HL-60/S4 (cell line): ENCODE measurements around the gene NTPCR.
"Not testable (repeated sequence)": the region's sequence is repeated elsewhere in the genome, so short reads cannot be mapped to it uniquely, and the experiment has no call there.

Source experiments
- in situ Hi-C: fragments of 300-500 bp; cut with MboI; formaldehyde crosslinking; loops from 2 replicates; pipeline ENCODE4 v1.14.3; 2022; ENCODE audit warnings: low sequenced_read_pairs

The NTPCR gene

GRCh38 chr1:232925421-232926220 is 24.8 kb upstream of the NTPCR start:
- in situ Hi-C loops, result no loop called here

GRCh38 chr1:232927166-232927565 is 23.2 kb upstream of the NTPCR start:
- in situ Hi-C loops, result not testable (repeated sequence)

DNA sequence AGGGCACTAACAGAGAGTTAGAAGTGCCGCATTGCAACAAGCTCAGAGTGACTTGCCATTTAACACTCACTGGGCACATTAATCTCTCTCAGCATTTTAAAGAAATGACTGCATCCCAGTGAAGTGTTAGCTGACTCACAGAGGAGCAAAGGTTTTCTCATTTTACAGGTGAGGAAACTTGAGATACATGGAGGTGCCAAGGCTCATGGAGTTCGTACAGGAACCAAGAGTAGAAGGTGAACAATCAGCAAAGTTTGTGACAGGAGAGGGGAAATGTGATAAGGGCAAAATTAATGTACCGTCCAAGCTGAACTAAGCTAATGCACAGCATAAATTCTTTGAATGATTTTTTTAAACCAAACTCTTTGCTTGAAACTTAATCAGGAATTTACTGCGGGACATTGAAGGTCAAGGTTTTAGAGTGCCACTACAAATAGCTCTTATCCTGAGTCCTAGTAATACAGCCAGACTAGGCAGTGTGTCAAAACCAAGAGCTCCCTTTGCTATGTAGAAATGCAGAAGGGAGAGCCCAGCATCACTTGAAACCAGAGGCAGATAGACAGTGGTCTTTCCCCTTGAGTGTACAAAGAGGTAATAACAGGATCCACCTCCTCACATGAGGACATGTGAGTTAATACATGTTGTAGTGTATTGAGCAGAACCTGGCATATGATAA is 22.4 kb upstream of the NTPCR start:
- in situ Hi-C loops, result no loop called here

DNA sequence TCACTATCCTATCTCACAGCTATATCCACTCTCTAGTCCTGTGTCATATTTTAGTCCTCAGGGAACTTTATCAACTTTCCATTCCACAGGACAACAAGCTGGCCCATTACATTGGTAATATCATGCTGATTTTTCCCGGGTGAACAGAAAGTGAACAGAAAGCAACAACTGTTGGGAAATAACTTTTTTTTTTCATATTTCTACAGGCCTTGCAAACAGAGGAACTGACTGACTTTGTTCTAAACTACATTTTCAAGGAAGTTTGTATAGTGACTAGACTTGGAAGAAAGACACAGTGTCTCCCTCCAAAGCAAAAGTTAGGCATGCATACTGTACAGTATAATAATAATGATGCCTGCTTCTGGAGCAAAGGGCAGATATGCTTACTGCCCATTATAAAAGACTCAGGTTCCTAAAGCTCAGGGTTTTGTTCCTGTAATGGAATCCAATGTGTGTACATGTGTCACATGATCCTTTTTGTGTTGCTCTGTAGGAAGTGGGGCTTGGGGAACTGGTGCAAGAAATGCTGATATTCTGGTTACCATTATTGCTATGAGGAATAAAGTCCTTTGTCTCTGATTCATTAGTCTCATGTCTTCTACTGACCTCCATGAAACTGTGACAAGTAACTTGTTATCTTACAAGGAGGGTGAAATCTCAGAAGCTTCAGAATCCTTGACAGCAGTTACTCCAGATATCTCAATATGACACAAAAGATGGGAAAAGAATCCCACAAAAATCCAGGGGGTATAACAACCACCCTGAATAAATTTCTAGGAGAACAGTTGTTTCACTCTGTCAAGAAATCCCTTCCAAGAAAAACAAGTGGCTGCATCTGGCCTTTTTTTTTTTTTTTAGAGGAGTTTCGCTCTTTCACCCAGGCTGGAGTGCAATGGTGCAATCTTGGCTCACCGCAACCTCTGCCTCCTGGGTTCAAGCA is 17.7 kb upstream of the NTPCR start:
- in situ Hi-C loops, result no loop called here

DNA sequence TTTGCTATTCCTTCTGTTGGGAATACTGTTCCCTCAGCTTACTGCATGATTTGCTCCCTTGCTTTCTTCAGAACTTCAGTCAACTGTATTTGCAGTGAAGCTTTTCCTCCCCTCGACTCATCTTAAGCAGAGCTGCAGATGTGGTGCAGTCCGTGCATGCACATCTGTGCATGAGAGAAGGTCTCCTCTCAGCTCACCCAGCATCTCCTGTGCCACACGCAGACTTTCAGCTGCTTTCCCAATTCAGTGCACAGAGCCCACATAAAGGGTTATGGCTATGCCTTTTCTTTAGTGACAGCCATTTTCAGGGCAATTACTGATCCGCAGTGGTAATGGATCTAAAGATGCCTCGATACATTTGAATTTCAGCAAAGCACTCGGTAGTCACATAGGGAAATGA is 13.5 kb upstream of the NTPCR start:
- in situ Hi-C loops, result no loop called here

DNA sequence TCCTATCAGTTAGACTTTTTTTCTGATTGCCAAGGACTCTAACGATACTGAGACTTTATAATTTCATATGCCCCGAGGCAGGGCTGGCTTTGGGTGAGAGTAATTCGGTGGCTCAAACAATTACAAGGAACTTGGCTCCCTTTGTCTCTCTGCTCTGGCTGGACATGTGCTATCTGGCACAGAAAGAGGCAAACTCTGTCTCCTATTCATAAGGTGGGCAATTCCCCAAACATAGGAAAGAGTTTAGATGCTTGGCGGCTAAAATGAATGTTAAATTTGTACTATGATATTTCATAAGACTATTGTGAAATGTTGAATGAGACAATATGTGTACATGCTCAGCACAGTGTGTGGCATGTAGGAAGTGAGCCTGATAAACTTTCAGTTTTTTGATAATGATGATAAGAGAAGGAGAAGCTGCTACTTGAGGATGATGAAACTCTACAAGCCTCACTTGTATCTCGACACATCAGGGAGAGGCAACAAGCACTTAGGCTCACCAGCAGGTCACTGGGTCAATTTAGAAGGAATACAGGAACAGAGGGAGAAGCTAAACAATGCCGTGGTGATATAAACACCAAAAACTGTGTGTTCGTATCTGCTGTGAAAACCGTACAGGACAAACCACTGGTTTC is 12.6 kb upstream of the NTPCR start:
- in situ Hi-C loops, result no loop called here

DNA sequence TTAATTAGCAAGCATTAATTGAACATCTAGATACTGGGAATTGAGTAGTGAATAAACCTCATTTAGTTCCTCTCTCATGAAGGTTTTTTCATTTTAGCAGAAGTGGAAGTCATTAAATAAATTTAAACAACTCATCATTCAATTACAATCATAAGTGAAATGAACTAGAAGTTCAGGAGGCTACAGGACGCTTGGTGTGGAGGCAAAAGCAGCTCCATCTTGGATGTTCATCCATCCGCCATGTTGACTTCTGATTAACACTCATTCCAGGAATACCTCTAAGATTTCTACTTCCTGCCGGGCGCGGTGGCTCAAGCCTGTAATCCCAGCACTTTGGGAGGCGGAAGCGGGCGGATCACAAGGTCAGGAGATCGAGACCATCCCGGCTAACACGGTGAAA is 11.5 kb upstream of the NTPCR start:
- in situ Hi-C loops, result no loop called here

DNA sequence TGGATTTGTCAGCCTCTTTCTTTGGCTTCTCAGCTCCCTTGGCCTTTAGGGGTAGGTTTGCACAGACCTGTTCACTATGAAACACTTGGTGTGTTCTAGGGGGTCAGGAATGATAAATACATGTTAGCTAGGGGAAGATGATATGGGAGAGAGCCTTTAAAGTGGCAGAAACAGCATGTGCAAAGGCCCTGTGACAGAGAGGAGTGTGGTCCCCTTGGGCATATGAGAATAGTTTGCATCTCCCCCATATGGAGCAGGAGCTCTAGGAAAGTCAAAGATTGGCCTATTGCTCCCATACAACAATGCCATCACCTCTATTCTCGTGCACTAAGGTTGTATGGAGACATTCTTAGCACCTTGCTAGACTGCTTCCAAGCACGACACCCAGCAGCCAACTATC is 10.7 kb upstream of the NTPCR start:
- in situ Hi-C loops, result no loop called here

DNA sequence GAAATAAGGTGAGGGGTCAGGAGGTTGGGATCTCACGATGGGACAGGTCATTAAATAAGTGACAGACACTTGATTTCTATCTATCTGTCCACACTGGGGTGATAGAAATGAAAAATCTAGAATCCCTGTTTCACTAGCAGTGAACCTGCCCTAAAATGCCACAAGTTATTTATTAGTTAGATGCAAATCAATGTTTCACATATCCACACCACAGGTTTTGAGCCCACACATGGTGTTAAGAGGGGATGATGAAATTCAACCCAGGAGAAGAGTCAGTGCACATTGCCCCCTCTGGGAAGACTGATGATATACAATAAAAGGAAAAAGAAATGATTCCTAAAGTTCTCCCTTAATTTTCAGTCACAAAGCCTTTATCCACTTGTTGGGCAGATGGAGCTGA is 10.1 kb upstream of the NTPCR start:
- in situ Hi-C loops, result no loop called here

DNA sequence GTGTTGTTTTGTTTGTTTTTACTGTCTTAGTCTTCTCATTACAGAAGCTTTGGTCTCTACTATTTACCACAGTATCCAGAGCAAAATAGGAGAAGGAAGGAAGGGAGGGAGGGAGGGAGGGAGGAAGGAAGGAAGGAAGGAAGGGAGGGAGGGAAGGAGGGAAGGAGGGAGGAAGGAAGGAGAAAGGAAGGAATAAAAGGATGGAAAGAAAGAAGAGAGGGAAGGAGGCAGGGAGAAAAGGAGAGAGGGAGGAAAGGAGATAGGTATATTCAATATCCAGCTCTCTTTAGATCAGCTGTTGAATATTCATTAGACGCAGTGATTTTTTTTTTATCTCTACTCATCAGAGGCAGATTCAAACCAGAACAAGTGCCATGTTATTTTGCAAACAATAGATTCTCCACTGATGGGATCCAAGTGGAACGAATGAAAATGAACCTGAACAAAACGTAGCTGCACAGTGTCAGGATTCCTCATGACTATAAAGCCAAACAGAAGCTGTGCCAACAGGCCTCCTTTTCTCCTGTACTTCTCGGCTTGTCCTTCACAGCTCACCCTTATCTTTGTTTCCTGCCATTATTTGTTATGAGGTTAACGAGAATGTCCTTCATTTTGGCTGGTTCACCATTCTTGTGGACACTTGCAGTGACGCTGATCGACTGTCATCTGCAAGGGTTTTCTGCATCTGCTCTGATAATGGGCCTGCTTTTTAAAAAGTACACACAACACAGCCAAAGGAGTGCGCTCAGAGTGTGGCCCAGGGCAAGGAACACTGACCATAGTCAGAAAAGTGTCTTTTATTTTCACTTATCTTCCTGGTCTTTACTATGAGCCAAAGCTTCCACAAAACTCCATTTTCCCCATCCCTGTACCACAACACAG is 7.8 kb upstream of the NTPCR start:
- in situ Hi-C loops, result no loop called here

GRCh38 chr1:232943679-232944252 is 6.6 kb upstream of the NTPCR start:
- in situ Hi-C loops, result no loop called here

- in situ Hi-C loops, result no loop called here
Measured at GRCh38 chr1:232944347-232944746, 6.1 kb upstream of the NTPCR start.

DNA sequence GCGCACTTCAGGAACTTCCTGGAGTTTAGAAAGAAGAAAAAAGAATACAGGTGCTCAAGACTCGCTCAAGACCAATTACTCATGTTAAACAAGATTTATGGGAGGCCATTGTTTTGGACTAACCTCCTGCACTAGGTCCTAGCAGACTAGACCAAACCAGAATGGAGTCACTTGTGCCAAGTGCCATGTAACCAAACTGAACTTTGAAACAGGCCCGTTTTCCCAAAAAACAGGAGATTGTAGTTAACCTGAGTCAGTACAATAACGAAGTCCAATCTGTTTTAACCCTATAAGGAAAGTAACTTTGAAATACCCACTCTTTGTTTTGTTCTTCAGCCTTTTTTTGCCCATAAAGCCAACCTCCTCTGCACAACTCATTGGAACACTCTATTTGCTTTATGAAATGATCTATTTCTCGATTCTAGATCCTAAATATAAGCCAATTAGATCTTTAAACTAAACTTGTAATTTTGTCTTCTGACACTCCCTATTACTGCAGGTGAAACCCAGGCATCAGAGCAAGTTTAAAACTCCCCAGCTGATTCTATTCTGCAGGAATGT is 695 bp upstream of the NTPCR start:
- in situ Hi-C loops, result no loop called here

DNA sequence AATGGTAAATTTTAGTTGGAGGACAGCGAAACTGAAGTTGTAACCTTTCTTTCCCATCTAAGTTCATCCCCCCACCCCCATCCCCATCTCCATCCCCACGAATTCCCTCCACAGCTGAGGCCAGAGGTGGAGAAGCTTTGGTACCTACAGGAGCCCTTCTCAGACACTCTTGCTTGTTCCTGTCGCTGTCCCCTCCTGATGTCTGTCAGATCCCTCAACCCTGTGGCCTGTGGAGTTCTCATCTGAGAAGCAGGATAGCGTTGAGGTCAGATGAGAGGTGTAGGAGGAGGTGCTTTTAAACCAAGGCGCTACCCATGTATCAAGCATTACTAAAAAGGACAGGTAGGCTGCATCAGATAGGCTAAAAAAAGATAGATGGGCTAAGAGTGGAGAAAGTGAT is 769 bp downstream of the NTPCR start:
- in situ Hi-C loops, result no loop called here

DNA sequence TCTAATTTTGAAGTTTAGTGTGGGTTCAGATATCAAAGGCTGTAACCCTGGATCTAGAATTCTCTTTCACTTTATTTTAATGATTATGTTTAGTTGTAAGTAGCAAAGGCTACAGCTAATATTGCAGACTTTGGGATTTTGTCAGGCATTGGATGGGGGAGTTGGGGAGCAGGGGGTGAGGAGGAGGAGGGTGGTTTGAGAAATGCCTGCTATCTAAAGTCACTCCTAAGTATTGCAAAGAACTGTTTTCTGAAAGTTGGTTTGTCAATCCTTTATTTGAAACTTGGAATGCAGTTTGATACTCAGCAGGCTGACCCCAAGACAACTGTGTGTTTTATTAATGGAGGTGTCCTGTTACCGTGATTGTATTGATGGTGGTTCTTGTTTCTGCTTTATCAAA is 1.2 kb downstream of the NTPCR start:
- in situ Hi-C loops, result no loop called here

GRCh38 chr1:232952514-232953499 is 2.4 kb downstream of the NTPCR start:
- in situ Hi-C loops, result no loop called here

DNA sequence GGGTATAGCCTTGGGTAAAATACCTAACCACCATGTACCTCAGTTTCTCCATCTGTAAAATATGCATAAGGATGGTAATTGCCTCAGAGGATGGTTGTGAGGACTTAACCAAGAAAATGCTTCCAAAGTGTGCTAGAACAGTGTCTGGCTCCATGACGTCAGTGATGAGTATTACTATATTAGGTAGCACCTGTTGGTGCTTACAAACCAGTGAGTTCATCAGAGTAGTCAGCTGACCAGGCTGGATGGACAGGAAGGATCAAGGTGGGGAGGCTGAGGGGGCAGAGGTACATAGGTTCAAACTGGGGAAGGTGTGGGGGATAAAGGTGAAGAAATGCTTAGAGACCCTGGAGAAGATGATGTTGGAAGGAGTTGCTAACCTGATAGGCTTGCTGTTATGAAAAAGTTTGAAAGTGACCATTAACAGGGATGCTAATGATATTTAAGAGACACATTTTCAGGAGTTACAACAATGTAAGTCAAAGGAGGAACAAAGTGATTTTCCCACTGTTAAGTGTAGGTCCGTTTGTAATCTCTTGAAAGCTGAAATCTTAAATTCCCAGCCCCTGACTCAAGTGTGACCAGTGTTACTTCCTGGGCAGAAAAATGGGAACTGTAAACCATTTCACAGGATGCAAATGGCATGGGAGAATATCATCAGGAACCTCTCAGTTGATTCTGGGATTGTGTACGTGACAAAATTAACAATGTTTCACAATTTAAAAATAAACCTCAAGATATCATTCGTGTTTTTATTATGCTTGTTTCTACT is 4.4 kb downstream of the NTPCR start:
- in situ Hi-C loops, result no loop called here
